Astrocyte of the spinal cord (primary cell): Measurements from ENCODE around the gene PSTK.
A peak's percentile ranks its signal among the peaks of the same experiment; 100 is the strongest.

ENCODE experiments used
- DNase-seq: peaks from one replicate; pipeline ENCODE4 v3.0.0; 2011; ENCODE audit warnings: low read depth, low spot score
- H3K4me3 ChIP-seq: 2 replicates; pipeline ENCODE4 v1.5.1; 2011; ENCODE audit warnings: low read depth, mild to moderate bottlenecking, low read length, moderate library complexity
- in situ Hi-C: cut with HindIII; loops from 2 replicates; pipeline ENCODE4 v1.10.0; 2017; ENCODE audit warnings: low sequenced_read_pairs
- TF ChIP-seq, protein P1 (sequence below): IDR thresholded peaks from 2 replicates; pipeline ENCODE4 v1.5.1; 2012; ENCODE audit warnings: low read depth, mild to moderate bottlenecking, low read length, inconsistent platforms

The PSTK gene

DNA sequence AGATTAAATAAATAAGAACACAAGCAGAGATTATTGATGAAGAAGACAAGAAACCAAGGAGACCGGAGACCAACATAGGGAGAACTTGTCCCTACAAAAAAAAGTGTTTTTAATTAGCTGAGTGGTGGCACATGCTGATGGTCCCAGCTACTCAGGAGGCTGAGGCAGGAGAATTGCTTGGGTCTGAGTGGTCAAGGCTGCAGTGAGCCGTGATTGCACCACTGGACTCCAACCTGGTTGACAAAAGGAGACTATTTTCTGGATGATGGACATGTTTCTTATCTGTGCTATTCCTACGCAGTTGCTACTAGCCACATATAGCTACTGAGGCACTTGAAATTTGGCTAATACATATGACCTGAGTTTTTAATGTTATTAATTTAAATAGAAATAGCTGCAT lies 18.7 kb downstream of the PSTK start:
- no peak overlapping the region for H3K4me3 ChIP-seq
- in situ Hi-C loops = no loop called here
- no peak for DNase-seq
- TF ChIP-seq, protein P1, sequence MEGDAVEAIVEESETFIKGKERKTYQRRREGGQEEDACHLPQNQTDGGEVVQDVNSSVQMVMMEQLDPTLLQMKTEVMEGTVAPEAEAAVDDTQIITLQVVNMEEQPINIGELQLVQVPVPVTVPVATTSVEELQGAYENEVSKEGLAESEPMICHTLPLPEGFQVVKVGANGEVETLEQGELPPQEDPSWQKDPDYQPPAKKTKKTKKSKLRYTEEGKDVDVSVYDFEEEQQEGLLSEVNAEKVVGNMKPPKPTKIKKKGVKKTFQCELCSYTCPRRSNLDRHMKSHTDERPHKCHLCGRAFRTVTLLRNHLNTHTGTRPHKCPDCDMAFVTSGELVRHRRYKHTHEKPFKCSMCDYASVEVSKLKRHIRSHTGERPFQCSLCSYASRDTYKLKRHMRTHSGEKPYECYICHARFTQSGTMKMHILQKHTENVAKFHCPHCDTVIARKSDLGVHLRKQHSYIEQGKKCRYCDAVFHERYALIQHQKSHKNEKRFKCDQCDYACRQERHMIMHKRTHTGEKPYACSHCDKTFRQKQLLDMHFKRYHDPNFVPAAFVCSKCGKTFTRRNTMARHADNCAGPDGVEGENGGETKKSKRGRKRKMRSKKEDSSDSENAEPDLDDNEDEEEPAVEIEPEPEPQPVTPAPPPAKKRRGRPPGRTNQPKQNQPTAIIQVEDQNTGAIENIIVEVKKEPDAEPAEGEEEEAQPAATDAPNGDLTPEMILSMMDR = no peak

DNA sequence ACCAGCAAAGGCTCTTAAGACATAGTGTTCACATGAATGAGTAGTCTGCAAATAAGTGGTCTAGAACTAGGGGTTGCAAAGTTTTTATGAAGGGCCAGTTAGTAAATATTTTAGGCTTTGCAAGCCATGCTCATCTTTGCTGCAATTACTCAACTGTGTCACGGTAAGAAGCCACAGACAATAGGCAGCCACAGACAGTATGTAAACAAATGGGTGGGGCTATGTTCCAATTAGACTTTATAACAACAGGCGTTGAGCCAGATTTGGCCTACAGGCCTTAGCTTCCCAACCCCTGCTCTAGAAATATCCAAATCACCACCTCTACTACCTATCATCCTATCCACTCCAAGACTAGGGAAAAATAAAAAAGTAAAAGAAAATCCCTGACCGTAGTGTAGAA lies 19.1 kb downstream of the PSTK start:
- TF ChIP-seq, protein P1 = no peak
- in situ Hi-C loops = no loop called here
- no peak for DNase-seq
- no peak overlapping the region for H3K4me3 ChIP-seq

DNA sequence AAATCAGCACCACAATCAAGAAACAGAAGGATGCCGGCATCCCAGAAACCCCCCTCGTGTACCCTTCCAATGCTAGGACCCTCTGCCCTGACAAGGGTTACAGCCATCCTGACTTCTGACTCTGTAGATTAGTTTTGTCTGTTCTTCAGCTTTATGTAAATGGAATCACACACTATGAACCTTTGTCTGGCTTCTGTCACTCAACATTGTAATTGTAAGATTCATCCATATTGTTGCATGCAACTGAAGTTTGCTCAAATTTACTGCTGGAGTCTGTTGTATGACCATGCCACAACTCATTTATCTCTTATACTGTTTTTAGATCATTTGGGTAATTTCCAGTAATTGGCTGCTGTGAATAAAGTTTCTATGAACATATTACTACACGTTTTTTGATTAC lies 20.0 kb downstream of the PSTK start:
- no peak overlapping the region for H3K4me3 ChIP-seq
- in situ Hi-C loops = no loop called here
- DNase-seq = no peak
- TF ChIP-seq, protein P1 = no peak

DNA sequence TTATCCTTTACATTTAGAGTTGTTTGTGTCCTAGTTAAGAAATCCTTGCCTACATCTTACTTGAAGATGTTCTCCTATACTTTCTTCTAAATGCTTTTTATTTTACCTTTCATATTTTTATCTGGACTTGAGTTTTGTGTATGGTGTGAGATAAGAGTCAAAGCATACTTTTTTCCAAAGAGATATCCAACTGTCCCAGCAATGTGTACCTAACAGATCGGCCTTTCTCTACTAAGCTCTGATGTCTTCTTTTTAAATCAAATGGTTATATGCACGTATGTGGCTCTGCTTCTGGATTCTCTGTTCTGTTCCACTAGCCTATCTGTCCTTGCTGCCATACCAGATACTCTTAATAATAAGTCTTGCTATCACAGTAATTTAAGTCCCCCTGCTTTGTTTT lies 21.2 kb downstream of the PSTK start:
- in situ Hi-C loops = no loop called here
- no peak for DNase-seq
- H3K4me3 ChIP-seq = no peak overlapping the region
- TF ChIP-seq, protein P1 = no peak

DNA sequence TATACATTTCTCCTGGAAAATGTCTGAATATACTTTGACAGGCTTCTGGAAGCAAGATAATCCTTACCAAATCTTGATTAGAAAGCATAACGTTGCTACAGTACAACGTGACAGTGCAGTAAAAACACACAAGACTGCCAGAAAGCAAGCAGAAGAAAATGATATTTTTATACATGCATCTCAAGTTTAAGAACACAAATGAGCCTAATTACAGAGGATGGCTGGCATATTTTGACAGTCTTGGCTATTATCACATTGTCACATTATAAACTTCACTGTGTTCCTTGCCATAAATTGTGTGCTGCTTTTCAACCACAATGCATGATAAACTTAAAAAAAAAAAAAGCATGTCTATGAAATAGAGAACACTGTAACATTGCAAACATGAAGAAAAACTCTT lies 24.1 kb downstream of the PSTK start:
- in situ Hi-C loops = no loop called here
- no peak overlapping the region for H3K4me3 ChIP-seq
- TF ChIP-seq, protein P1 = no peak
- no peak for DNase-seq

DNA sequence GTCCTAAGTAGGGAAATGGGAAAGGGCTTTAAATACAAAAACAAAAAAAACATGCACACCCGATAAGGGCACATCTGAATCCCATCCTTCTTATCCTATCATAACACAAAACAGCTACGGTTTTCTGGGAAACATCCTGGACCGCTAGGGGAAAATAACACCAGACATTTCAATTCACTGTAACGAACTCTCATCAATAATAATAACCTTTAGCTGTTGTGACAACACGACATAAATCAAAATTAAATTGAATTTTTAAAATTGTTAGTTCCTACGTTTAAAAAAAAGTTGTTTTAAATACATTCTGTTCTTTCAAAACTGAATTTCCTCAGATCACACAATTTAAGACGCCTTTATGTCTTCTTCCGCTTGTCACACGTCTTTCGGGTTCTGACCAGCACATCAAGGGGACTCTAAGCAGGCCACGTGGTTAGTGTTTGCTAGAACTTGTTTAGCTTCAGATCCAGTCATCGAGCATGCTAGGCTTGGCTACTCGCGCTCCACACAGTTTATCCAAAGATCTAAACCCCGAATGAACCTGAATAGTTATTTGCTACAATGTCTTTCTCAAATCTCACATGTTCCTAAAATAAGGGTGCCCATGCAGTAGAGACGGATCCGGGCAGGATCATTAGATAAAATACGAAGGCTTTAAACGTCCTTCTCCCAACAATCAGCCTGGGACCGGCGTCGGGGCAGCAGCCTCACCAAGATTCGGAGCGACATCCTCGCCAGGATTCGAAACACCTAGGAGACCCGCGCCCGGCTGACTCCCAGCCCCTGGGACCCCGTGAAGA lies 27.6 kb downstream of the PSTK start:
- TF ChIP-seq, protein P1 = no peak
- DNase-seq = peak; percentile 54
- in situ Hi-C loops = no loop called here
- H3K4me3 ChIP-seq = peak overlapping the region; percentile 97
